ENCODE data around the gene KCND1. TPM values are rescaled to one million over a fixed set of nuclear protein-coding genes. Genes with fewer than 3 reads are reported as not detected.

The KCND1 gene
- total and polyA plus RNA-seq, 2 experiments from 2014 or later = 0.87 to 2.0 TPM

DNA sequence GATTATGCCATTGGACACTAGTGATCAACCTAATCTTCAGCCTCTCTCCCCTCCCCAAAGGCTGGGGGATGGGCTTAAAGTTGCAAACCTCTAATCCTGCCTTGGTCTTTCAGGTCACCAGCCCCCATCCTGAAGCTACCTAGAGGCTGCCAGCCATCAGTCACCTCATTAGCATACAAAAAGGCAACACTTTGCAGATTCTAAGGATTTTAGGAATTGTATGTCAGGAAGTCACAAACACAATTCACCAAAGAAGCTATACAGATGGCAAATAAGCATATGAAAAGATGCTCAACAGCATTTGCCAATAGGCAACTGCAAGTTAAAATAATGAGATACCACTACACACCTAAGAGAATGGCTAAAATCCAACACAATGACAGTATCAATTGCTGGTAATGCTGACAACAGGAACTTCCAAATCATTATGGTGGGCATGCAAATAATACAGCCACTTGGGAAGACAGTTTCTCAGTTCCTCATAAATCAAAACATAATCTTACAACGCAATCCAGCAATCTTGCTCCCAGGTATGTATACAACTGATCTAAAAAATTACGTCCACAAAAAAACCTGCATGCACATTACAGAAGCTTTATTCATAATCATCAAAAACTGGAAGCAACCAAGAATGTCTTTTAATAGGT, 43.8 kb downstream of the KCND1 start:
- Histone ChIP-seq H3K27me3 (no peaks in the 10 kb centered on the region), H3K4me2 (no peak overlapping the region), H3K36me3 (replicated peaks; ENCODE audit: insufficient read depth, low read depth) (no peaks in the 10 kb centered on the region), H3K79me2 (no peaks in the 10 kb centered on the region), H3K9me2 (replicated peaks; ENCODE audit: insufficient read depth) (no peaks in the 10 kb centered on the region), H4K20me1 (ENCODE audit: insufficient read depth, poor library complexity, severe bottlenecking) (no peaks in the 10 kb centered on the region), H2AFZ (no peak overlapping the region), H3K9me3 (ENCODE audit: low read depth) (no peaks in the 10 kb centered on the region), H3K4me3 (no peak overlapping the region), H3K4me1 (ENCODE audit: insufficient read depth) (no peaks in the 10 kb centered on the region), H3K27ac (no peak overlapping the region)
- no peak for DNase-seq (ENCODE audit: low spot score)
- 66% methylated on average over 2 of the region's 2 CpGs for WGBS (ENCODE audit: low lambda C conversion rate, missing lambda C conversion rate)
- TF ChIP-seq EZH2phosphoT487 (IDR thresholded peaks at IDR 0.05; ENCODE audit: low read depth, severe bottlenecking, unreplicated experiment) (no peak), EZH2 (IDR thresholded peaks at IDR 0.05; ENCODE audit: borderline replicate concordance) (no peak)
- TF ChIP-seq, protein P1, sequence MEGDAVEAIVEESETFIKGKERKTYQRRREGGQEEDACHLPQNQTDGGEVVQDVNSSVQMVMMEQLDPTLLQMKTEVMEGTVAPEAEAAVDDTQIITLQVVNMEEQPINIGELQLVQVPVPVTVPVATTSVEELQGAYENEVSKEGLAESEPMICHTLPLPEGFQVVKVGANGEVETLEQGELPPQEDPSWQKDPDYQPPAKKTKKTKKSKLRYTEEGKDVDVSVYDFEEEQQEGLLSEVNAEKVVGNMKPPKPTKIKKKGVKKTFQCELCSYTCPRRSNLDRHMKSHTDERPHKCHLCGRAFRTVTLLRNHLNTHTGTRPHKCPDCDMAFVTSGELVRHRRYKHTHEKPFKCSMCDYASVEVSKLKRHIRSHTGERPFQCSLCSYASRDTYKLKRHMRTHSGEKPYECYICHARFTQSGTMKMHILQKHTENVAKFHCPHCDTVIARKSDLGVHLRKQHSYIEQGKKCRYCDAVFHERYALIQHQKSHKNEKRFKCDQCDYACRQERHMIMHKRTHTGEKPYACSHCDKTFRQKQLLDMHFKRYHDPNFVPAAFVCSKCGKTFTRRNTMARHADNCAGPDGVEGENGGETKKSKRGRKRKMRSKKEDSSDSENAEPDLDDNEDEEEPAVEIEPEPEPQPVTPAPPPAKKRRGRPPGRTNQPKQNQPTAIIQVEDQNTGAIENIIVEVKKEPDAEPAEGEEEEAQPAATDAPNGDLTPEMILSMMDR (IDR thresholded peaks at IDR 0.05; ENCODE audit: poor library complexity) = no peak

DNA sequence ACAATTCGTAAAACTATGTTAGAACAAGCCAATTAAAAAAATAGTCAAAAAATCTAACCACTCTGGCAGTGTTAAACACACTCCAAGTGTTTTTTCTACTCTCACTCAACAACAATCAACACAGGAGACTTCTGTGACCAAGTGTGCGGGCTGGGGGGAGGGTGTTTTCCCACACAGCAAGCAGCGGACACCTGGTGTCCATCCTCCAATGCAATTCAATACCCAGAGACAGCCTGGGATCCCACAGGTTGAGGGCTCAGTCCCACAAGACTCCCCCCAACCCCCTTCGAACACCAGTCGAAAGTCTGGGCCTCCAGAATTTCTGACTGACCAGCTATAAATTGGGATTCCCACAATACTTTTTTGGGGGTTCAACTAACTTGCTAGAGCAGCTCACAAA, 44.5 kb downstream of the KCND1 start:
- DNase-seq (ENCODE audit: low spot score) = no peak
- no peaks in the 10 kb centered on the region for H3K36me3 ChIP-seq (replicated peaks; ENCODE audit: insufficient read depth, low read depth)
- no peak overlapping the region for H3K4me3 ChIP-seq
- H3K27me3 ChIP-seq = no peaks in the 10 kb centered on the region
- H3K4me1 ChIP-seq (ENCODE audit: insufficient read depth) = no peaks in the 10 kb centered on the region
- H4K20me1 ChIP-seq (ENCODE audit: insufficient read depth, poor library complexity, severe bottlenecking) = no peaks in the 10 kb centered on the region
- H3K79me2 ChIP-seq = no peaks in the 10 kb centered on the region
- TF ChIP-seq EZH2 (IDR thresholded peaks at IDR 0.05; ENCODE audit: borderline replicate concordance) = no peak
- TF ChIP-seq, protein P1 (IDR thresholded peaks at IDR 0.05; ENCODE audit: poor library complexity) = no peak
- no peak for TF ChIP-seq EZH2phosphoT487 (IDR thresholded peaks at IDR 0.05; ENCODE audit: low read depth, severe bottlenecking, unreplicated experiment)
- H3K9me3 ChIP-seq (ENCODE audit: low read depth) = no peaks in the 10 kb centered on the region
- no peaks in the 10 kb centered on the region for H3K9me2 ChIP-seq (replicated peaks; ENCODE audit: insufficient read depth)
- H2AFZ ChIP-seq = no peak overlapping the region
- WGBS (ENCODE audit: low lambda C conversion rate, missing lambda C conversion rate) = 74% methylated on average over 5 of the region's 5 CpGs
- H3K4me2 ChIP-seq = no peak overlapping the region
- no peak overlapping the region for H3K27ac ChIP-seq

DNA sequence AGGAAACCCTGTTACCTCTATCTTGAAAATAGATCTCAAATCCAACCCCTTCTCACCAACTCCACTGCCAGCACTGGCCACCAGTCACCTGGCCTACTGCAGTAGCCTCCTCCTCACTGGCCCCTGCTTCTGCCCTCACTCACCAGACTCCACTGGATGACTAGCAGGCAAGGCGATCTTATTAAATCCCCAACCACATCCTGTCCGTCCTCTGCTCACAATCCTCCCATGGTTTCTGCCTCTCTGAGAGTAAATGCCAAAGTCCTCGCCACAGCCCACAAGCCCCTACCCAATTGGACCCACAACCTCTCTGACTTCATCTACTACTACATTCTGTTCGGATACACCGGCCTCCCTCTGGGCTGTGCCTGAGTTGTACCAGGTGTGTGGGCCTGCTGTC, 47.4 kb downstream of the KCND1 start:
- Histone ChIP-seq H3K4me1 (ENCODE audit: insufficient read depth) (no peaks in the 10 kb centered on the region), H3K79me2 (no peaks in the 10 kb centered on the region), H2AFZ (no peak overlapping the region), H3K36me3 (replicated peaks; ENCODE audit: insufficient read depth, low read depth) (no peaks in the 10 kb centered on the region), H4K20me1 (ENCODE audit: insufficient read depth, poor library complexity, severe bottlenecking) (no peaks in the 10 kb centered on the region), H3K4me3 (no peak overlapping the region), H3K9me3 (ENCODE audit: low read depth) (no peaks in the 10 kb centered on the region), H3K27me3 (no peaks in the 10 kb centered on the region), H3K4me2 (no peak overlapping the region), H3K27ac (no peak overlapping the region), H3K9me2 (replicated peaks; ENCODE audit: insufficient read depth) (no peaks in the 10 kb centered on the region)
- 93% methylated on average over 5 of the region's 5 CpGs for WGBS (ENCODE audit: low lambda C conversion rate, missing lambda C conversion rate)
- no peak for TF ChIP-seq EZH2phosphoT487 (IDR thresholded peaks at IDR 0.05; ENCODE audit: low read depth, severe bottlenecking, unreplicated experiment)
- TF ChIP-seq EZH2 (IDR thresholded peaks at IDR 0.05; ENCODE audit: borderline replicate concordance) = no peak
- TF ChIP-seq, protein P1 (IDR thresholded peaks at IDR 0.05; ENCODE audit: poor library complexity) = no peak
- DNase-seq (ENCODE audit: low spot score) = no peak
